ENCODE data around the gene RNASEH1. TPM values are rescaled to one million over a fixed set of nuclear protein-coding genes. Genes with fewer than 3 reads are reported as not detected.

RNASEH1 gene
- total and polyA plus RNA-seq, 2 experiments from 2014 or later: 33.2 to 40.7 TPM

DNA sequence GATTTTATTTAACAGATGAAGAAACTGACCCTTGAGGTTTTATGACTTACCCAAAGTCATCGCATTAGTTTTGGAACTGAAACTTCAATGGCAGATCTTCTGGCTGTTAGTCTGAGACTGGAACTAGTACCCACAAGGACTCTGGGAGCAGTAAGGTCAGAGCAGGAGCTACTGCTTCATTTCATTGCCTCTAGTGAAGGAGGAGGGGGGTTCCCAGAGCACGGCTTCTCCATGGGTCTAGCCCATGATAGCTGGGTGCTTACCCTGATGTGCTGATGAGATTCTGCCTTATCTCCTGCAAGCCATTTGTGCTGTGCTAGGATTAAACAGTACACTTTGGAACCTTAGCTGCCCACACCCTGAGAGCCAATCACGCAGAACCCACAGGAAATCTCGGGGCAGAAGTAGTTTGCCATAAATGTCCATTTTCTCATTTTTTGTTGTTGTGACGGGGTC lies 5.4 kb upstream of the RNASEH1 start (continued):
- TF ChIP-seq ZNF462 (CRISPR knock-in tag; IDR thresholded peaks at IDR 0.05) (no peak), ZNF331 (CRISPR knock-in tag; IDR thresholded peaks at IDR 0.05; ENCODE audit: low read depth) (no peak), ZNF114 (CRISPR knock-in tag; IDR thresholded peaks at IDR 0.05) (no peak), ETS1 (IDR thresholded peaks at IDR 0.05) (no peak), CREB1 (CRISPR knock-in tag; IDR thresholded peaks at IDR 0.05; ENCODE audit: low read depth) (no peak), EZH2 (IDR thresholded peaks at IDR 0.05; ENCODE audit: low read depth, unreplicated experiment) (no peak)
- TF ChIP-seq, protein P1, sequence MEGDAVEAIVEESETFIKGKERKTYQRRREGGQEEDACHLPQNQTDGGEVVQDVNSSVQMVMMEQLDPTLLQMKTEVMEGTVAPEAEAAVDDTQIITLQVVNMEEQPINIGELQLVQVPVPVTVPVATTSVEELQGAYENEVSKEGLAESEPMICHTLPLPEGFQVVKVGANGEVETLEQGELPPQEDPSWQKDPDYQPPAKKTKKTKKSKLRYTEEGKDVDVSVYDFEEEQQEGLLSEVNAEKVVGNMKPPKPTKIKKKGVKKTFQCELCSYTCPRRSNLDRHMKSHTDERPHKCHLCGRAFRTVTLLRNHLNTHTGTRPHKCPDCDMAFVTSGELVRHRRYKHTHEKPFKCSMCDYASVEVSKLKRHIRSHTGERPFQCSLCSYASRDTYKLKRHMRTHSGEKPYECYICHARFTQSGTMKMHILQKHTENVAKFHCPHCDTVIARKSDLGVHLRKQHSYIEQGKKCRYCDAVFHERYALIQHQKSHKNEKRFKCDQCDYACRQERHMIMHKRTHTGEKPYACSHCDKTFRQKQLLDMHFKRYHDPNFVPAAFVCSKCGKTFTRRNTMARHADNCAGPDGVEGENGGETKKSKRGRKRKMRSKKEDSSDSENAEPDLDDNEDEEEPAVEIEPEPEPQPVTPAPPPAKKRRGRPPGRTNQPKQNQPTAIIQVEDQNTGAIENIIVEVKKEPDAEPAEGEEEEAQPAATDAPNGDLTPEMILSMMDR (conservative IDR thresholded peaks at IDR 0.05; ENCODE audit: low read depth in 2 of 2): no peak

All from GM23338 (cell line).